ENCODE data around the gene UBTD2.

Gene UBTD2

GRCh38 chr5:172188893-172189692 is 94.5 kb downstream of the UBTD2 start:
- DNase-seq, result no peak

- peak; percentile 94 for DNase-seq
Measured at GRCh38 chr5:172188033-172188892, 95.3 kb downstream of the UBTD2 start, which contains the start of gene STK10. TSS of gene STK10 (minus strand) at chr5:172188224. CDS start at chr5:172188042, 182 bp downstream.

GRCh38 chr5:172187118-172188032 is 96.2 kb downstream of the UBTD2 start:
- peak; percentile 82 for DNase-seq

- no peak for DNase-seq
Measured at GRCh38 chr5:172186114-172186695, 97.4 kb downstream of the UBTD2 start.

- DNase-seq, result peak; percentile 28
Measured at GRCh38 chr5:172185096-172185461, 98.5 kb downstream of the UBTD2 start.

- DNase-seq, result no peak
Measured at GRCh38 chr5:172183881-172184280, 99.7 kb downstream of the UBTD2 start.

GRCh38 chr5:172182291-172182690 is 101.3 kb downstream of the UBTD2 start:
- no peak for DNase-seq

- DNase-seq, result no peak
Measured at GRCh38 chr5:172180936-172181335, 102.6 kb downstream of the UBTD2 start.

GRCh38 chr5:172178991-172179989 is 104.3 kb downstream of the UBTD2 start:
- peak; percentile 59 for DNase-seq

GRCh38 chr5:172178301-172178987 is 105.1 kb downstream of the UBTD2 start:
- peak; percentile 42 for DNase-seq

- no peak for DNase-seq
Measured at GRCh38 chr5:172177176-172177575, 106.4 kb downstream of the UBTD2 start.

- DNase-seq, result peak; percentile 95
Measured at GRCh38 chr5:172175263-172175719, 108.3 kb downstream of the UBTD2 start.

- DNase-seq, result peak; percentile 90
Measured at GRCh38 chr5:172173564-172174153, 109.9 kb downstream of the UBTD2 start.

- DNase-seq, result no peak
Measured at GRCh38 chr5:172172912-172173563, 110.5 kb downstream of the UBTD2 start.

- no peak for DNase-seq
Measured at GRCh38 chr5:172171118-172171517, 112.4 kb downstream of the UBTD2 start.

GRCh38 chr5:172170251-172170701 is 113.3 kb downstream of the UBTD2 start:
- DNase-seq, result no peak

- no peak for DNase-seq
Measured at GRCh38 chr5:172169216-172169615, 114.3 kb downstream of the UBTD2 start.

- DNase-seq, result no peak
Measured at GRCh38 chr5:172168311-172168710, 115.3 kb downstream of the UBTD2 start.

GRCh38 chr5:172167895-172168294 is 115.7 kb downstream of the UBTD2 start:
- DNase-seq, result no peak
